K562 (cell line): Measurements from ENCODE around the gene RPS27. TPM values are rescaled to one million over a fixed set of nuclear protein-coding genes. Genes with fewer than 3 reads are reported as not detected.

Source experiments
- E2F8 ChIP-seq: fragments of 450-650 bp; IDR thresholded peaks from 2 replicates; pipeline ENCODE4 v1.7.1; 2018; ENCODE audit warnings: mild to moderate bottlenecking, low read depth; ENCODE audit not compliant: partially characterized antibody
- ILK ChIP-seq: fragments of 450-650 bp; IDR thresholded peaks from 2 replicates; pipeline ENCODE4 v1.6.1; 2016; ENCODE audit warnings: missing genetic modification characterization, low read depth, mild to moderate bottlenecking, missing compliant biosample characterization, moderate library complexity, borderline replicate concordance
- IRF9 ChIP-seq: fragments of 450-650 bp; IDR thresholded peaks from 2 replicates; pipeline ENCODE4 v1.6.1; 2016; ENCODE audit warnings: missing biosample characterization, missing genetic modification characterization
- MCM7 ChIP-seq, 2 experiments: fragments of 450-650 bp; IDR thresholded peaks; 2 replicates each; pipeline ENCODE4 v1.6.1; 2016 to 2018
- RBM22 ChIP-seq: fragments of 200-400 bp; formaldehyde crosslinking; IDR thresholded peaks from 2 replicates; pipeline ENCODE4 v1.6.1; 2018; ENCODE audit warnings: low read length, low read depth; ENCODE audit not compliant: poor library complexity, severe bottlenecking
- SIN3B ChIP-seq: fragments of 450-650 bp; IDR thresholded peaks from 2 replicates; pipeline ENCODE4 v1.6.1; 2017; ENCODE audit warnings: low read depth, mild to moderate bottlenecking, moderate library complexity
- U2AF1 ChIP-seq: fragments of 200-400 bp; formaldehyde crosslinking; optimal IDR thresholded peaks from 2 replicates; pipeline ENCODE3; 2017; ENCODE audit warnings: mild to moderate bottlenecking, low read depth, low read length, moderate library complexity
- ZC3H4 ChIP-seq: sonication (generic); formaldehyde crosslinking; IDR thresholded peaks from 2 replicates; pipeline ENCODE4 v1.9.0; 2021; ENCODE audit warnings: missing genetic modification reagents, borderline replicate concordance
- ZNF512 ChIP-seq: IDR thresholded peaks from 2 replicates; pipeline ENCODE4 v1.6.1; 2016; ENCODE audit warnings: missing genetic modification characterization, missing compliant biosample characterization
- ZNF75A ChIP-seq: fragments of 450-650 bp; formaldehyde crosslinking; IDR thresholded peaks from 2 replicates; pipeline ENCODE4 v1.4.0; 2020; ENCODE audit warnings: mild to moderate bottlenecking
- polyA plus RNA-seq, 8 experiments: library from polyadenylated mRNA; depleted of rRNA in 4 of 8; stranded (reverse) in 5 of 8; unstranded in 3 of 8; fragments of >200 nt; fragmentation: Nextera tagmentation in 2 of 8; fragmentation: Illumina TruSeq in 1 of 8; extraction: Ambion mirVana in 2 of 8; extraction: Trizol in 1 of 8; gene quantifications; 2 replicates each; pipeline versions ENCODE4 v1.2.1 to v1.2.3, GENCODE V29; 2011 to 2014; ENCODE audit warnings: inconsistent platforms in 1 of 8, missing spikeins in 1 of 8
- total RNA-seq, 7 experiments: library from RNA; depleted of rRNA in 6 of 7; stranded (reverse); fragments of >200 nt in 6 of 7; fragmentation: Illumina TruSeq in 2 of 7; extraction: Trizol in 2 of 7; gene quantifications; 2 replicates each; pipeline versions ENCODE4 v1.2.1 to v1.2.3, GENCODE V29; 2011 to 2021; ENCODE audit warnings: low replicate concordance in 1 of 7
- TF ChIP-seq, protein P1 (sequence below), 2 experiments: fragments of 450-650 bp in 1 of 2; IDR thresholded peaks; 2 replicates each; pipeline ENCODE4 v1.6.1; 2011 to 2017; ENCODE audit warnings: low read depth in 2 of 2, antibody characterized with exemption in 1 of 2, borderline replicate concordance in 1 of 2, low read length in 1 of 2, mild to moderate bottlenecking in 1 of 2, mixed read lengths in 1 of 2; ENCODE audit not compliant: control insufficient read depth in 1 of 2
- TF ChIP-seq, protein P2 (sequence below): fragments of 450-650 bp; IDR thresholded peaks from one replicate; pipeline ENCODE4 v1.6.1; 2018; ENCODE audit warnings: mild to moderate bottlenecking, moderate library complexity; ENCODE audit not compliant: partially characterized antibody
- TF ChIP-seq, protein P3 (sequence below): fragments of 200-400 bp; formaldehyde crosslinking; IDR thresholded peaks from 2 replicates; pipeline ENCODE4 v1.6.1; 2017; ENCODE audit warnings: mild to moderate bottlenecking, low read depth, low read length, moderate library complexity

RPS27 gene
- total and polyA plus RNA-seq, 9 of the 15 experiments (the other 6 are each of a cell fraction or from before 2014, with no cell fraction given): 2,091 to 9,377 (median 6,706) TPM

GRCh38 chr1:153958111-153958960 is 32.2 kb upstream of the RPS27 start, which contains the start of gene CRTC2 (continued):
- TF ChIP-seq ZC3H4 (CRISPR knock-in tag) (no peak), MCM7 (IDR thresholded peaks at IDR 0.05) (no peak), IRF9 (tag) (no peak), ZNF512 (no peak), ILK (tag) (no peak), ZNF75A (CRISPR knock-in tag) (no peak), U2AF1 (no peak), E2F8 (peak; percentile 66), SIN3B (peak; percentile 30; the same call in 1 of the 2 replicates), RBM22 (peak; percentile 61)
- TF ChIP-seq, protein P1, sequence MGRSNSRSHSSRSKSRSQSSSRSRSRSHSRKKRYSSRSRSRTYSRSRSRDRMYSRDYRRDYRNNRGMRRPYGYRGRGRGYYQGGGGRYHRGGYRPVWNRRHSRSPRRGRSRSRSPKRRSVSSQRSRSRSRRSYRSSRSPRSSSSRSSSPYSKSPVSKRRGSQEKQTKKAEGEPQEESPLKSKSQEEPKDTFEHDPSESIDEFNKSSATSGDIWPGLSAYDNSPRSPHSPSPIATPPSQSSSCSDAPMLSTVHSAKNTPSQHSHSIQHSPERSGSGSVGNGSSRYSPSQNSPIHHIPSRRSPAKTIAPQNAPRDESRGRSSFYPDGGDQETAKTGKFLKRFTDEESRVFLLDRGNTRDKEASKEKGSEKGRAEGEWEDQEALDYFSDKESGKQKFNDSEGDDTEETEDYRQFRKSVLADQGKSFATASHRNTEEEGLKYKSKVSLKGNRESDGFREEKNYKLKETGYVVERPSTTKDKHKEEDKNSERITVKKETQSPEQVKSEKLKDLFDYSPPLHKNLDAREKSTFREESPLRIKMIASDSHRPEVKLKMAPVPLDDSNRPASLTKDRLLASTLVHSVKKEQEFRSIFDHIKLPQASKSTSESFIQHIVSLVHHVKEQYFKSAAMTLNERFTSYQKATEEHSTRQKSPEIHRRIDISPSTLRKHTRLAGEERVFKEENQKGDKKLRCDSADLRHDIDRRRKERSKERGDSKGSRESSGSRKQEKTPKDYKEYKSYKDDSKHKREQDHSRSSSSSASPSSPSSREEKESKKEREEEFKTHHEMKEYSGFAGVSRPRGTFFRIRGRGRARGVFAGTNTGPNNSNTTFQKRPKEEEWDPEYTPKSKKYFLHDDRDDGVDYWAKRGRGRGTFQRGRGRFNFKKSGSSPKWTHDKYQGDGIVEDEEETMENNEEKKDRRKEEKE (IDR thresholded peaks at IDR 0.05; ENCODE audit: borderline replicate concordance in 1 of 2, control insufficient read depth in 1 of 2, low read depth in 2 of 2, low read length in 1 of 2): no peak
- TF ChIP-seq, protein P2, sequence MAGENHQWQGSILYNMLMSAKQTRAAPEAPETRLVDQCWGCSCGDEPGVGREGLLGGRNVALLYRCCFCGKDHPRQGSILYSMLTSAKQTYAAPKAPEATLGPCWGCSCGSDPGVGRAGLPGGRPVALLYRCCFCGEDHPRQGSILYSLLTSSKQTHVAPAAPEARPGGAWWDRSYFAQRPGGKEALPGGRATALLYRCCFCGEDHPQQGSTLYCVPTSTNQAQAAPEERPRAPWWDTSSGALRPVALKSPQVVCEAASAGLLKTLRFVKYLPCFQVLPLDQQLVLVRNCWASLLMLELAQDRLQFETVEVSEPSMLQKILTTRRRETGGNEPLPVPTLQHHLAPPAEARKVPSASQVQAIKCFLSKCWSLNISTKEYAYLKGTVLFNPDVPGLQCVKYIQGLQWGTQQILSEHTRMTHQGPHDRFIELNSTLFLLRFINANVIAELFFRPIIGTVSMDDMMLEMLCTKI: no peak
- TF ChIP-seq, protein P3, sequence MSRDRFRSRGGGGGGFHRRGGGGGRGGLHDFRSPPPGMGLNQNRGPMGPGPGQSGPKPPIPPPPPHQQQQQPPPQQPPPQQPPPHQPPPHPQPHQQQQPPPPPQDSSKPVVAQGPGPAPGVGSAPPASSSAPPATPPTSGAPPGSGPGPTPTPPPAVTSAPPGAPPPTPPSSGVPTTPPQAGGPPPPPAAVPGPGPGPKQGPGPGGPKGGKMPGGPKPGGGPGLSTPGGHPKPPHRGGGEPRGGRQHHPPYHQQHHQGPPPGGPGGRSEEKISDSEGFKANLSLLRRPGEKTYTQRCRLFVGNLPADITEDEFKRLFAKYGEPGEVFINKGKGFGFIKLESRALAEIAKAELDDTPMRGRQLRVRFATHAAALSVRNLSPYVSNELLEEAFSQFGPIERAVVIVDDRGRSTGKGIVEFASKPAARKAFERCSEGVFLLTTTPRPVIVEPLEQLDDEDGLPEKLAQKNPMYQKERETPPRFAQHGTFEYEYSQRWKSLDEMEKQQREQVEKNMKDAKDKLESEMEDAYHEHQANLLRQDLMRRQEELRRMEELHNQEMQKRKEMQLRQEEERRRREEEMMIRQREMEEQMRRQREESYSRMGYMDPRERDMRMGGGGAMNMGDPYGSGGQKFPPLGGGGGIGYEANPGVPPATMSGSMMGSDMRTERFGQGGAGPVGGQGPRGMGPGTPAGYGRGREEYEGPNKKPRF: no peak
